BLaER1 (cell line): Measurements from ENCODE around the gene LGALS8.
"Not testable (repeated sequence)": the region's sequence is repeated elsewhere in the genome, so short reads cannot be mapped to it uniquely, and the experiment has no call there.

Source experiments
- H3K27ac ChIP-seq: shearing (Covaris generic); formaldehyde crosslinking; 2 replicates; pipeline ENCODE4 v1.8.1; 2022
- H3K27me3 ChIP-seq: shearing (Covaris generic); formaldehyde crosslinking; 2 replicates; pipeline ENCODE4 v1.8.1; 2022
- H3K36me3 ChIP-seq: shearing (Covaris generic); formaldehyde crosslinking; 2 replicates; pipeline ENCODE4 v1.8.1; 2022
- H3K4me1 ChIP-seq: shearing (Covaris generic); formaldehyde crosslinking; 2 replicates; pipeline ENCODE4 v1.8.1; 2022
- H3K4me2 ChIP-seq: shearing (Covaris generic); formaldehyde crosslinking; 2 replicates; pipeline ENCODE4 v1.8.1; 2022
- H3K4me3 ChIP-seq: shearing (Covaris generic); formaldehyde crosslinking; 2 replicates; pipeline ENCODE4 v1.8.1; 2022
- H3K9ac ChIP-seq: shearing (Covaris generic); formaldehyde crosslinking; 2 replicates; pipeline ENCODE4 v1.8.1; 2022
- H3K9me3 ChIP-seq: shearing (Covaris generic); formaldehyde crosslinking; 2 replicates; pipeline ENCODE4 v1.8.1; 2022
- H4K20me1 ChIP-seq: shearing (Covaris generic); formaldehyde crosslinking; 2 replicates; pipeline ENCODE4 v1.8.1; 2022
- Cebpa-rat ChIP-seq: shearing (Covaris generic); IDR thresholded peaks from 2 replicates; pipeline ENCODE4 v1.8.1; 2022

Gene LGALS8

DNA sequence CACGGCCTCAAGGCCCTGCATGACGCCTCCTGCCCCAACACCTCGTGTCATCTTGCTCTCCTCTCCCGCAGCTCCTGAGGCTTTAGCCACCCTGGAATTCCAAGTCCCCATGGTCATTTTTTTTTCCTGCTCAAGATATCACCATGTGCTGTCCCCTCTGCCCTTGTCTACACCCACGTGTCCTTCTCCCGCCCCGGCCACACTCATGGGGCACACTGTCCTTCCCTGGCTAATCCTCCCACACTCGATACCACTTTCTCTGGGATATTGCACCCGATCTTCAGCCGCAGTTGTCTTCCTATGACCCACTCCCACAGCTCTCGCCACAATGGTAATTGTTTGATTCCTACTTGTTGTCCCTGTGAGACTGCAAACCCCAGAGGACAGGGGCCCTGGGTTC lies 29.7 kb upstream of the LGALS8 start:
- Histone ChIP-seq H3K27ac (no peak overlapping the region), H3K4me1 (peaks cover 16% of the 10 kb centered on the region), H3K9ac (no peak overlapping the region)

DNA sequence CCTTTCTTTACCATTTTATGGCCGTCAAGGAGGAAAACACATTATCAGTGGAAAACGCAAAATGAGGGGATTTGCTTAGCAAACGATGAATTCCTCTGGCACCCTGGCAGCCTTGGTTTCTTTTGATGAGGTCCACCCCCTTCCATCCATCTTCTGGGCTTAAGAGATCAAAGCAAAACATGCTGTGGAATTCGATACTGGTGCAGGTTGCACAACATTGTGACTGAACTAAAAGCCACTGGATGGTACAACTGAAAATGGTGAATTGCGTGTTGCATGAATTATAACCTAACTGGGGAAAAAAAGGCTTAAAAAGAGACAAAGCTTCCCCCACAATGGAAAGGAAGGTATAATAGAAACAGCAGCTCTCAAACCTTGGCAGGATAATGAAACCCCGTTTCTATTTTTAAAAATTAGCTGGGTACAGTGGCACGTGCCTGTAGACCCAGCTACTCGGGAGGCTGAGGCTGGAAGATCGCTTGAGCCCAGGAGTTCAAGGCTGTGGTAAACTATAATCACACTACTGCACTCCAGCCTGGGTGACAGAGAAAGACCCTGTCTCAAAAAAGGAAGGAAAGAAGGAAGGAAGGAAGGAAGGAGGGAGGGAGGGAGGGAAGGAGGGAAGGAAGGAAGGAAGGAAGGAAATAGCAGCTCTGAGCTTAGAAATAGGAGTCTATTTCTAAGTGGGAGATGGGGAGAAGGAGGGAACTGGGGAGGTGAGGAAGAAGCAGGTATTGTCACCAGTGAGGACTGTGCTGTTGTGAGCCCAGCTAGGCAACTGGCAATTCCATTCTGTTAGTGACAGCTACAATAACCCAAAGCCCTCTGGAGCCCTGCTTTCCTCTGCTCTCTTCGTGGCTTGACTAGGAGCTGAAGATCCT lies 29.0 kb upstream of the LGALS8 start:
- Histone ChIP-seq H3K27ac (no peak overlapping the region), H3K9me3 (no peaks in the 10 kb centered on the region), H3K27me3 (no peaks in the 10 kb centered on the region), H3K36me3 (no peaks in the 10 kb centered on the region), H3K4me3 (no peak overlapping the region), H3K4me2 (no peak overlapping the region; the same call in 1 of the 2 replicates), H3K9ac (no peak overlapping the region), H4K20me1 (no peaks in the 10 kb centered on the region), H3K4me1 (peaks cover 16% of the 10 kb centered on the region)
- no peak for TF ChIP-seq Cebpa-rat

More for the DNA sequence above, 29.7 kb upstream of the LGALS8 start:
- no peak for TF ChIP-seq Cebpa-rat
- H3K27me3 ChIP-seq: no peaks in the 10 kb centered on the region
- H3K4me3 ChIP-seq: no peak overlapping the region
- no peak overlapping the region for H3K4me2 ChIP-seq
- no peaks in the 10 kb centered on the region for H4K20me1 ChIP-seq
- H3K36me3 ChIP-seq: no peaks in the 10 kb centered on the region
- no peaks in the 10 kb centered on the region for H3K9me3 ChIP-seq

DNA sequence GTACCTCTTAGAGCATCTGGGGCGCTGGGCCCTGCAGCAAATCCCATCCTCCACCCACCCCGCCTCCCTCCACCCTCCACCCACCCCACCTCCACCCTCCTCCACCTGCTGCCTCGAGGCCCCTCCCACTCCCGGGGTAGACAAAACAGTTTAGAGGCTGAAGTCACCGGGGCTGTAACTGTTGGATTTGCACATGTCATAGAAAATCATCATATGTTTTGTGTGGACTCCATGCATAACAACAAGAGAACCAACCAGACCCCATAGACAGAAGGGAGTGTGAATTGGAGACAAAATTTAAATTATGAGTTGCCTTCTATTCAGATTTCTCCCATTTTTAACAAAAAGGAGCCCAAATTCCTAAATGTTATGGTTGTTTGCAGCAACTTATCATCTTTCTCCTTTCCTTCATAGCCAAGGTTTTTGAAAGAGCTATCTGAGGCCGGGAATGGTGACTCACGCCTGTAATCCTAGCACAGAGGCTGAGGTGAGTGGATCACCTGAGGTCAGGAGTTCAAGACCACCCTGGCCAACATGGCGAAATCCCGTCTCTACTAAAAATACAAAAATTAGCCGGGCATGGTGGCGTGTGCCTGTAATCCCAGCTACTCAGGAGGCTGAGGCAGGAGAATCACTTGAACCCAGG lies 28.2 kb upstream of the LGALS8 start:
- Histone ChIP-seq H3K9me3 (no peaks in the 10 kb centered on the region), H3K27me3 (no peaks in the 10 kb centered on the region), H3K9ac (no peak overlapping the region), H3K4me2 (no peak overlapping the region), H3K27ac (no peak overlapping the region), H3K4me1 (peaks cover 16% of the 10 kb centered on the region), H4K20me1 (no peaks in the 10 kb centered on the region), H3K36me3 (no peaks in the 10 kb centered on the region), H3K4me3 (no peak overlapping the region)
- TF ChIP-seq Cebpa-rat: no peak

DNA sequence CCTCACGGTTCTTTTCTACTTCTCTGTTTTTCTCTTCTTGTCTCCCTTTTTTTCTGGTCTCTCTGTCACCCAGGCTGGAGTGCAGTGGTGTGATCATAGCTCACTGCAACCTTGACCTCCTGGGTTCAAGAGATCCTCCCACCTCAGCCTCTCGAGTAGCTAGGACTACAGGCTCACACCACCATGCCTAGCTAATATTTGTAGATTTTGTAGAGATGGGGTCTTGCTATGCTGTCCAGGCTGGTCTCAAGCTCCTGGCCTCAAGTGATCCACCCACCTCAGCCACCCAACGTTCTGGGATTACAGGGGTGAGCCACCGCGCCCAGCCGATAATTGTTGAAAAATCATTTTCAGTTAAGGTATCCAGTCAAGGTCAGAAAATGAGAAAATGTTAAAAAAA lies 25.9 kb upstream of the LGALS8 start:
- H4K20me1 ChIP-seq: no peaks in the 10 kb centered on the region
- TF ChIP-seq Cebpa-rat: no peak

DNA sequence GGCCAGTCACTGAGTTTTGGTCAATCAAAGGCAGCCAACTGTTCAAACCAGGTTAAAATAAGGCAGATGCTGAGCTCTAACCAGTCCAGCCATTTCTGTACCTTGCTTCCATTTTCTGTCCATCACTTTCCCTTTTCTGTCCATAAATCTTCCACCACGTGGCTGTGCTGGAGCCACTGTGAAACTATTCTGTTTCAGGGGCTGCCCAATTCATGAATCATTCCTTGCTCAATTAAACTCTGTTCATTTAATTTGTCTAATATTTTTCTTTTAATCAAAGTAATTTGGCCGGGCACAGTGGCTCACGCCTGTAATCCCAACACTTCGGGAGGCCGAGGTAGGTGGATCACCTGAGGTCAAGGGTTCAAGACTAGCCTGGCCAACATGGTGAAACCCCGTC lies 22.7 kb upstream of the LGALS8 start:
- H3K4me2 ChIP-seq: no peak overlapping the region
- H3K4me1 ChIP-seq: peaks cover 11% of the 10 kb centered on the region; the same call in 1 of the 2 replicates
- H4K20me1 ChIP-seq: no peaks in the 10 kb centered on the region
- no peak overlapping the region for H3K9ac ChIP-seq
- no peak for TF ChIP-seq Cebpa-rat
- no peak overlapping the region for H3K27ac ChIP-seq
- H3K4me3 ChIP-seq: no peak overlapping the region
- no peaks in the 10 kb centered on the region for H3K36me3 ChIP-seq
- no peaks in the 10 kb centered on the region for H3K27me3 ChIP-seq
- H3K9me3 ChIP-seq: no peaks in the 10 kb centered on the region

More for the DNA sequence above, 25.9 kb upstream of the LGALS8 start:
- H3K9me3 ChIP-seq: no peaks in the 10 kb centered on the region
- no peak overlapping the region for H3K4me2 ChIP-seq
- peaks cover 12% of the 10 kb centered on the region; the same call in 1 of the 2 replicates for H3K4me1 ChIP-seq
- H3K27me3 ChIP-seq: no peaks in the 10 kb centered on the region
- no peaks in the 10 kb centered on the region for H3K36me3 ChIP-seq
- no peak overlapping the region for H3K4me3 ChIP-seq
- H3K9ac ChIP-seq: no peak overlapping the region
- H3K27ac ChIP-seq: no peak overlapping the region

DNA sequence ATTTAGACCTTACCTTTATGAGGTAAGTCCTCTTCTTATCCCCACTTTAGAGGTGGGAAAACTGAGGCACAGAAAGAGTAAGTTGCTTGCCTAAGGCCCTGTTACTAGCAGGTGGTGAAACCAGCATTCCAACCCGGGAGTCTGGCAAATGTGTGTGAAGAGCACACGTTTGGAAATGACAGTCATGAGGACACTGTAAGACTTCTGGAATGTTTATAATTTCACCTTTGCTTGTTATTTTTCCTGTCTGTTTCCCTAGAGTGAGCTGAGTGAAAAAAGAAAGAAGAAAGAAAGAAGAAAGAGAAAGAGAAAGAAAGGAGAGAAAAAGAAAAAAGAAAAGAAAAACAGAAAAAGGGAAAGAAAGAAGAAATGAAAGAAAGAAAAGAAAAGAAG lies 21.2 kb upstream of the LGALS8 start:
- H3K9me3 ChIP-seq: no peaks in the 10 kb centered on the region
- H3K27me3 ChIP-seq: no peaks in the 10 kb centered on the region
- peak overlapping the region; percentile 51; the same call in 1 of the 2 replicates for H3K4me2 ChIP-seq
- H4K20me1 ChIP-seq: no peaks in the 10 kb centered on the region
- peaks cover 11% of the 10 kb centered on the region; the same call in 1 of the 2 replicates for H3K4me1 ChIP-seq
- H3K4me3 ChIP-seq: no peak overlapping the region
- H3K36me3 ChIP-seq: no peaks in the 10 kb centered on the region
- no peak overlapping the region for H3K27ac ChIP-seq
- no peak for TF ChIP-seq Cebpa-rat
- no peak overlapping the region for H3K9ac ChIP-seq

DNA sequence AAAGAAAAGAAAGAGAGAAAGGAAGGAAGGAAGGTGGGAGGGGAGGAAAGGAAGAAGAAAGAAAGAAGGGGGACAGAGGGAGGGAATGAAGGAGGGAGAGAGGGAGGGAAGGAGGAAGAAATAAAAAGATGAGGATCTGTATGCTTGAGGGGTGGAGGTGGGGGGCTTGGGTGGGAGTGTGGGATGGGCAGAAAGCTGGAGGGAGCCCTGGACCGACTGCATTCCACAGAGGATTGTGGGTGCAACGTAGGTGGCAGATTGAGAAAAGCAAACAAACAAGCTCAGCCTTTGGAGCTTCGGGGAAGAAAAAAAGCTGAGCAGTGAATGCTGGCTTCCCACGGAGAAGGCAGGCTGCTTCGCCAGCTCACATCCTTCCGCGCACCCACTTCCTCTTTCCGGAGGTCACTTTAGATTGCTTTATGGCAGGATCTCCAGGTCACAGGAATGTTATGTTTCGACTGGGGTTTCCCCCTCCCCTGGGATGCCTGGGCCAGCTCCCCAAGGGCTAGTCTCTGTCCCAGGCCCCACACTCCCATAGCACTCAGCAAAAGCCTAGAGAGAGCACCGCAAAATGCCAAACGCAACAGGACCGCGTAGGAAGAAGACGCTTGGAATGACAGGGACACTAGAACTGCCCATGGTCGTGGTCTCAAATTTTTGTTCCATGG lies 20.7 kb upstream of the LGALS8 start:
- no peaks in the 10 kb centered on the region for H3K27me3 ChIP-seq
- H3K36me3 ChIP-seq: no peaks in the 10 kb centered on the region
- TF ChIP-seq Cebpa-rat: no peak
- peak overlapping the region; percentile 18; the same call in 1 of the 2 replicates for H3K27ac ChIP-seq
- no peak overlapping the region for H3K9ac ChIP-seq
- H3K4me2 ChIP-seq: peak overlapping the region; percentile 51
- peaks cover 11% of the 10 kb centered on the region; the same call in 1 of the 2 replicates for H3K4me1 ChIP-seq
- H4K20me1 ChIP-seq: no peaks in the 10 kb centered on the region
- H3K4me3 ChIP-seq: no peak overlapping the region
- no peaks in the 10 kb centered on the region for H3K9me3 ChIP-seq

DNA sequence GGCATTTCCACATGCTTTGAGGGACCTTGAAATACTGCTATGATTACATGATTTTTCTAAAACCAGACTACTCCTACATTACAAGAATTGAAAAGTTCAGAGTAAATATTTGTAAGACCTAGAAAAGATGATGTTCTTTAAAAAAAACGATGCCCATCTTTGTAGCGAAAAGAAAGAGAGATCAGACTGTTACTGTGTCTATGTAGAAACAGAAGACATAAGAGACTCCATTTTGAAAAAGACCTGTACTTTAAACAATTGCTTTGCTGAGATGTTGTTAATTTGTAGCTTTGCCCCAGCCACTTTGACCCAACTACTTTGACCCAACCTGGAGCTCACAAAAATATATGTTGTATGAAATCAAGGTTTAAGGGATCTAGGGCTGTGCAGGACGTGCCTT lies 19.4 kb upstream of the LGALS8 start:
- H3K27ac ChIP-seq, H3K9ac ChIP-seq, H3K9me3 ChIP-seq, H3K4me3 ChIP-seq, H3K36me3 ChIP-seq, H3K4me2 ChIP-seq, H3K27me3 ChIP-seq, H4K20me1 ChIP-seq: not testable (repeated sequence)
- H3K4me1 ChIP-seq: peaks cover 11% of the 10 kb centered on the region; the same call in 1 of the 2 replicates

DNA sequence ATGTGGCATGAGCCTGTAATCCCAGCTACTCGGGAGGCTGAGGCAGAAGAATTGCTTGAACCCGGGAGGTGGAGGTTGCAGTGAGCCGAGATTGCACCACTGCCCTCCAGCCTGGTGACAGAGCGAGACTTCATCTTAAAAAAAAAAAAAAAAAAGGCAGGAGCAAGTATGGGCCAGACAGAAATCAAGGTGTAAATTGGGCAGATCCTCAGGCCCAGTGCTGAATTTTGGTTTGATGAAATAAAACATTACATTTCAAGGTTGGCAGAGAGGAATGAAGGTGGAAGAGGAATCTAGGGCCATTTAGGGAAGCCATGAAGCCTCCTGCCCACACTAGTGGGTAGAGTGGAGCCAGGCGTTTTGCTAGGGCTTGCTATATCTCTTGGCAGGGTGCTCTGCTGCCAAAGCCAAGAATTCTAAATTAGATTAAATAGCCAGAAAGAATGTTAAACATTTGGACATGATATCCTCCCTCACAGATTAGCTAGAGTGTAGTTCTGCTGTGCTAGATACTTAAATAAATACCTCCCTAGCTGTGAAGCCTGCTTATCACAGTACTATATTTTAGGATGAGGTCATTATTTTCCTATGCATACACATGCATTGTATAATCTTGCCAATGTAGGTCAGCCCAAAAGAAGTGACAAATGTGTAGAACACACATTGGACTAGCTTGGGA lies 16.6 kb upstream of the LGALS8 start:
- no peak for TF ChIP-seq Cebpa-rat
- Histone ChIP-seq H3K4me1 (peaks cover 11% of the 10 kb centered on the region; the same call in 1 of the 2 replicates), H3K27me3 (no peaks in the 10 kb centered on the region)

More for the DNA sequence above, 16.6 kb upstream of the LGALS8 start:
- Histone ChIP-seq H3K4me2 (no peak overlapping the region), H3K9me3 (no peaks in the 10 kb centered on the region), H3K36me3 (no peaks in the 10 kb centered on the region), H4K20me1 (no peaks in the 10 kb centered on the region), H3K4me3 (no peak overlapping the region), H3K27ac (no peak overlapping the region), H3K9ac (no peak overlapping the region)
